ENCODE data around the gene GJB6. TPM values are rescaled to one million over a fixed set of nuclear protein-coding genes. Genes with fewer than 3 reads are reported as not detected.

GJB6 gene
- total RNA-seq, 1 experiment from 2014 or later: not detected

DNA sequence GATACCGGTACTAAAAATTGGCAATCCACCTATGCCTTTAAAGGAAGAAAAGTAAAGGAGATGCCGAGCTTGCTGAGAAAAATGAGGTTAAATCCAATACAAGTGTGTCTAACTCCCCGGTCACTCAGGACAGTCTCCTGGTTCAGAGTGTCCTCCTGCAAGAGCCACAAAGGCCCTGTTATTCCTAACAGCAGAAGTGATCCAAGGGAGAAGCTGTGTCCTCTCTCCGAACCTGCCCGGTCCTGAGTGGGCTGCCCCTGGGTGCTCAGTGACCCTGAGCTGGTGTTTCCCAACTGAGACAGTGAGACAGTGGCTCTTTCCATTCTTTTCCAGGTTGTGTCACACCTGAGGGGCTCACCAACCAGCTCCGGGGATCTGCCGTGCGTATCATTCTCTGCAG, 4.8 kb downstream of the GJB6 start:
- DNase-seq (ENCODE audit: low spot score): no peak
- Mint-ChIP-seq H3K4me1 (peaks cover 9% of the 10 kb centered on the region), H3K4me3 (no peak overlapping the region), H3K27me3 (ENCODE audit: low read depth) (peaks cover 53% of the 10 kb centered on the region), H3K27ac (no peak overlapping the region), H3K9me3 (no peaks in the 10 kb centered on the region), H3K36me3 (no peaks in the 10 kb centered on the region)
- ATAC-seq: no peak
- ChIA-PET POLR2A (no interaction called here), CTCF (interaction anchor here (1.3 to 1.5 kb wide), 2 partner anchors 30 to 67 kb away, joined by 5 to 10 read pairs; no protein-coding TSS in a partner anchor)
- TF ChIP-seq, protein P1, sequence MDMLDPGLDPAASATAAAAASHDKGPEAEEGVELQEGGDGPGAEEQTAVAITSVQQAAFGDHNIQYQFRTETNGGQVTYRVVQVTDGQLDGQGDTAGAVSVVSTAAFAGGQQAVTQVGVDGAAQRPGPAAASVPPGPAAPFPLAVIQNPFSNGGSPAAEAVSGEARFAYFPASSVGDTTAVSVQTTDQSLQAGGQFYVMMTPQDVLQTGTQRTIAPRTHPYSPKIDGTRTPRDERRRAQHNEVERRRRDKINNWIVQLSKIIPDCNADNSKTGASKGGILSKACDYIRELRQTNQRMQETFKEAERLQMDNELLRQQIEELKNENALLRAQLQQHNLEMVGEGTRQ (CRISPR knock-in tag; IDR thresholded peaks at IDR 0.05): no peak
- TF ChIP-seq, protein P2, sequence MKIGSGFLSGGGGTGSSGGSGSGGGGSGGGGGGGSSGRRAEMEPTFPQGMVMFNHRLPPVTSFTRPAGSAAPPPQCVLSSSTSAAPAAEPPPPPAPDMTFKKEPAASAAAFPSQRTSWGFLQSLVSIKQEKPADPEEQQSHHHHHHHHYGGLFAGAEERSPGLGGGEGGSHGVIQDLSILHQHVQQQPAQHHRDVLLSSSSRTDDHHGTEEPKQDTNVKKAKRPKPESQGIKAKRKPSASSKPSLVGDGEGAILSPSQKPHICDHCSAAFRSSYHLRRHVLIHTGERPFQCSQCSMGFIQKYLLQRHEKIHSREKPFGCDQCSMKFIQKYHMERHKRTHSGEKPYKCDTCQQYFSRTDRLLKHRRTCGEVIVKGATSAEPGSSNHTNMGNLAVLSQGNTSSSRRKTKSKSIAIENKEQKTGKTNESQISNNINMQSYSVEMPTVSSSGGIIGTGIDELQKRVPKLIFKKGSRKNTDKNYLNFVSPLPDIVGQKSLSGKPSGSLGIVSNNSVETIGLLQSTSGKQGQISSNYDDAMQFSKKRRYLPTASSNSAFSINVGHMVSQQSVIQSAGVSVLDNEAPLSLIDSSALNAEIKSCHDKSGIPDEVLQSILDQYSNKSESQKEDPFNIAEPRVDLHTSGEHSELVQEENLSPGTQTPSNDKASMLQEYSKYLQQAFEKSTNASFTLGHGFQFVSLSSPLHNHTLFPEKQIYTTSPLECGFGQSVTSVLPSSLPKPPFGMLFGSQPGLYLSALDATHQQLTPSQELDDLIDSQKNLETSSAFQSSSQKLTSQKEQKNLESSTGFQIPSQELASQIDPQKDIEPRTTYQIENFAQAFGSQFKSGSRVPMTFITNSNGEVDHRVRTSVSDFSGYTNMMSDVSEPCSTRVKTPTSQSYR (CRISPR knock-in tag; IDR thresholded peaks at IDR 0.05): no peak
- TF ChIP-seq, protein P3, sequence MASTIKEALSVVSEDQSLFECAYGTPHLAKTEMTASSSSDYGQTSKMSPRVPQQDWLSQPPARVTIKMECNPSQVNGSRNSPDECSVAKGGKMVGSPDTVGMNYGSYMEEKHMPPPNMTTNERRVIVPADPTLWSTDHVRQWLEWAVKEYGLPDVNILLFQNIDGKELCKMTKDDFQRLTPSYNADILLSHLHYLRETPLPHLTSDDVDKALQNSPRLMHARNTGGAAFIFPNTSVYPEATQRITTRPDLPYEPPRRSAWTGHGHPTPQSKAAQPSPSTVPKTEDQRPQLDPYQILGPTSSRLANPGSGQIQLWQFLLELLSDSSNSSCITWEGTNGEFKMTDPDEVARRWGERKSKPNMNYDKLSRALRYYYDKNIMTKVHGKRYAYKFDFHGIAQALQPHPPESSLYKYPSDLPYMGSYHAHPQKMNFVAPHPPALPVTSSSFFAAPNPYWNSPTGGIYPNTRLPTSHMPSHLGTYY (CRISPR knock-in tag; IDR thresholded peaks at IDR 0.05): no peak
- no peak for TF ChIP-seq SOX15 (CRISPR knock-in tag; IDR thresholded peaks at IDR 0.05)
- no peak for TF ChIP-seq NR2C2 (CRISPR knock-in tag; IDR thresholded peaks at IDR 0.05)
- TF ChIP-seq PRRX2 (CRISPR knock-in tag; IDR thresholded peaks at IDR 0.05): no peak
- TF ChIP-seq, protein P4, sequence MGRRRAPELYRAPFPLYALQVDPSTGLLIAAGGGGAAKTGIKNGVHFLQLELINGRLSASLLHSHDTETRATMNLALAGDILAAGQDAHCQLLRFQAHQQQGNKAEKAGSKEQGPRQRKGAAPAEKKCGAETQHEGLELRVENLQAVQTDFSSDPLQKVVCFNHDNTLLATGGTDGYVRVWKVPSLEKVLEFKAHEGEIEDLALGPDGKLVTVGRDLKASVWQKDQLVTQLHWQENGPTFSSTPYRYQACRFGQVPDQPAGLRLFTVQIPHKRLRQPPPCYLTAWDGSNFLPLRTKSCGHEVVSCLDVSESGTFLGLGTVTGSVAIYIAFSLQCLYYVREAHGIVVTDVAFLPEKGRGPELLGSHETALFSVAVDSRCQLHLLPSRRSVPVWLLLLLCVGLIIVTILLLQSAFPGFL (CRISPR knock-in tag; IDR thresholded peaks at IDR 0.05; ENCODE audit: borderline replicate concordance): no peak
- TF ChIP-seq ZNF396 (CRISPR knock-in tag; IDR thresholded peaks at IDR 0.05; ENCODE audit: borderline replicate concordance): no peak
- no peak for TF ChIP-seq TP53 (CRISPR knock-in tag; IDR thresholded peaks at IDR 0.05)
- TF ChIP-seq, protein P5, sequence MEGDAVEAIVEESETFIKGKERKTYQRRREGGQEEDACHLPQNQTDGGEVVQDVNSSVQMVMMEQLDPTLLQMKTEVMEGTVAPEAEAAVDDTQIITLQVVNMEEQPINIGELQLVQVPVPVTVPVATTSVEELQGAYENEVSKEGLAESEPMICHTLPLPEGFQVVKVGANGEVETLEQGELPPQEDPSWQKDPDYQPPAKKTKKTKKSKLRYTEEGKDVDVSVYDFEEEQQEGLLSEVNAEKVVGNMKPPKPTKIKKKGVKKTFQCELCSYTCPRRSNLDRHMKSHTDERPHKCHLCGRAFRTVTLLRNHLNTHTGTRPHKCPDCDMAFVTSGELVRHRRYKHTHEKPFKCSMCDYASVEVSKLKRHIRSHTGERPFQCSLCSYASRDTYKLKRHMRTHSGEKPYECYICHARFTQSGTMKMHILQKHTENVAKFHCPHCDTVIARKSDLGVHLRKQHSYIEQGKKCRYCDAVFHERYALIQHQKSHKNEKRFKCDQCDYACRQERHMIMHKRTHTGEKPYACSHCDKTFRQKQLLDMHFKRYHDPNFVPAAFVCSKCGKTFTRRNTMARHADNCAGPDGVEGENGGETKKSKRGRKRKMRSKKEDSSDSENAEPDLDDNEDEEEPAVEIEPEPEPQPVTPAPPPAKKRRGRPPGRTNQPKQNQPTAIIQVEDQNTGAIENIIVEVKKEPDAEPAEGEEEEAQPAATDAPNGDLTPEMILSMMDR (IDR thresholded peaks at IDR 0.05): no peak
- TF ChIP-seq ZNF232 (CRISPR knock-in tag; IDR thresholded peaks at IDR 0.05): no peak
- no peak for TF ChIP-seq ZSCAN18 (CRISPR knock-in tag; IDR thresholded peaks at IDR 0.05)
- TF ChIP-seq IRF1 (CRISPR knock-in tag; IDR thresholded peaks at IDR 0.05): no peak
- no peak for TF ChIP-seq ZNF671 (CRISPR knock-in tag; IDR thresholded peaks at IDR 0.05)
- no peak for TF ChIP-seq ELF4 (CRISPR knock-in tag; IDR thresholded peaks at IDR 0.05; ENCODE audit: low read depth)

DNA sequence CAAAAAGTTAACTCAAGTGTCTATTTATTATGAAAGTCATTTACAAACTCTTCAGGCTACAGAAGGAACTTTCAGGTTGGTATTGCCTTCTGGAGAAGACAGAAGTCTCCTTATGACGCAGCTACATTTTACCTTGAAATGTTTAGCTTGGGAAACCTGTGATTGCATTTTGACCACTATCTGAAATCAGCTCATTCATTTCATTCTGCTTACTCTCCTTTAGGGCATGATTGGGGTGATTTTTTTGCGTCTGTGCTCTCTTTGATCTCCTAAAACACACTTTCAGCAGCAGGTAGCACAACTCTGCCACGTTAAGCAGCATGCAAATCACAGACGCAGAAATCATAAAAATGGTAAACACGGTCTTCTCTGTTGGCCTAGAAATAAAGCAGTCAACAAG, 9.6 kb downstream of the GJB6 start:
- H3K9me3 Mint-ChIP-seq: peaks cover 10% of the 10 kb centered on the region
- H3K36me3 Mint-ChIP-seq: no peaks in the 10 kb centered on the region
- ATAC-seq (no peak), DNase-seq (ENCODE audit: low spot score) (no peak)
- no peak overlapping the region for H3K27ac Mint-ChIP-seq
- no peak overlapping the region for H3K4me3 Mint-ChIP-seq
- no peaks in the 10 kb centered on the region for H3K4me1 Mint-ChIP-seq
- ChIA-PET POLR2A (no interaction called here), CTCF (no interaction called here)
- H3K27me3 Mint-ChIP-seq (ENCODE audit: low read depth): peaks cover 9% of the 10 kb centered on the region
- TF ChIP-seq ZNF425 (CRISPR knock-in tag; conservative IDR thresholded peaks at IDR 0.05) (no peak), GRHL2 (CRISPR knock-in tag; IDR thresholded peaks at IDR 0.05; ENCODE audit: insufficient replicate concordance, severe bottlenecking) (no peak), E2F4 (CRISPR knock-in tag; IDR thresholded peaks at IDR 0.05; ENCODE audit: borderline replicate concordance, low read depth) (no peak), TCF7 (CRISPR knock-in tag; IDR thresholded peaks at IDR 0.05; ENCODE audit: low read depth) (no peak), ZNF396 (CRISPR knock-in tag; IDR thresholded peaks at IDR 0.05; ENCODE audit: borderline replicate concordance) (no peak)
- TF ChIP-seq, protein P5 (IDR thresholded peaks at IDR 0.05): no peak

Data from WTC11 (cell line).